Mesodermal cell (in vitro differentiated cells): Measurements from ENCODE around the gene MC2R.
"Not testable (repeated sequence)": the region's sequence is repeated elsewhere in the genome, so short reads cannot be mapped to it uniquely, and the experiment has no call there.

Source experiments
- H3K27ac ChIP-seq: 2 replicates; pipeline ENCODE4 v1.7.0; 2013; ENCODE audit warnings: mild to moderate bottlenecking, low read depth, low read length, moderate library complexity; ENCODE audit not compliant: severe bottlenecking
- H3K36me3 ChIP-seq: 2 replicates; pipeline ENCODE4 v1.7.1; 2013; ENCODE audit warnings: mild to moderate bottlenecking, low read length, moderate library complexity; ENCODE audit not compliant: control insufficient read depth, insufficient read depth
- H3K4me1 ChIP-seq: one replicate; pipeline ENCODE4 v1.7.1; 2013; ENCODE audit warnings: mild to moderate bottlenecking, low read length; ENCODE audit not compliant: insufficient read depth, control insufficient read depth, poor library complexity, severe bottlenecking
- H3K4me3 ChIP-seq: 2 replicates; pipeline ENCODE4 v1.7.0; 2013; ENCODE audit warnings: low read length, control low read depth, mild to moderate bottlenecking; ENCODE audit not compliant: insufficient read depth, poor library complexity, severe bottlenecking; ENCODE audit errors: extremely low read depth
- H3K9me3 ChIP-seq: 2 replicates; pipeline ENCODE4 v1.7.1; 2013; ENCODE audit warnings: mild to moderate bottlenecking, low read length, moderate library complexity; ENCODE audit not compliant: control insufficient read depth
- WGBS, 2 experiments: methylation state at CpG; one replicate each; pipeline ENCODE4 v1.1.5; 2013; ENCODE audit warnings: missing lambda C conversion rate in 2 of 2; ENCODE audit not compliant: insufficient coverage in 2 of 2; 5-methylcytosine and 5-hydroxymethylcytosine counted together

MC2R gene

DNA sequence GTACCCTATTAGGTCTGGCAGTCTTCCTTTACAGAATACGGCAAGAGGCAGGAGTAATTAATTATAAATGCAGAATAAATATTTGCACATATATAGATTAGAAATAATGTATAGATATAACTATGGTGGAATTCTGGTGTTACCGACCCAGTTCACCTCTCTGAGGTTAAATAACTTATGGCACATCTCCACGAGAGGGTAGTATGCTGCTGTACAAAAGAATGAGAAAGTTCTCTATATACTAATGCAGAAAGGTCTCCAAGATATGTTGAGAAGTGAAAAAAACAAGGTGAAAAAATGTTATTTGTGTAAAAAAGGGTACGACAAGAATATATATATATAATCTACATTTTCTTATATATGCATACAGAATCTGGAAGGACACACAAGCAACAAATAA is 40.8 kb downstream of the MC2R start:
- Histone ChIP-seq H3K27ac (no peak overlapping the region), H3K4me1 (no peaks in the 10 kb centered on the region), H3K4me3 (no peak overlapping the region), H3K9me3 (no peaks in the 10 kb centered on the region), H3K36me3 (no peaks in the 10 kb centered on the region)
- WGBS, 2 experiments, result no CpG with 5 or more reads among the region's 4 CpGs

DNA sequence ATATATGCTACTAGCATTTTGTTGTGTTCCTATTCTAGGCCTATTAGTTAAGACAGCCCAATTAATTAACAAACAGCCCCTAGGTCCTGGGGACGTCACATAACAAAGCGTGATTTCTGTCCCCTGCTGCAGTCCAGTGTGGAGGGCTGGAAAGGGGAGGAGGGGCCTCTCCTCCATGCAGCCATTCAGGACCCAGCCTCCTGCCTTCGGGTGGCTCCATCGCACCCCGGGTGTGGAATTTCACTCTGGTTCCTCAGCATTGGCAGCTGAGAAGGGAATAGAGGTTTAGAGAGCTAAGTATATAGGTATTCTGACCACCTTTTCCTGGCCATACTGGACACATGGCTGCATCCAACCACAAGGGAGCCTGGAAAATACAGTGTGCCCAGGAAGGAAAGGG is 42.4 kb downstream of the MC2R start:
- peaks cover 4% of the 10 kb centered on the region for H3K4me1 ChIP-seq
- H3K4me3 ChIP-seq, result no peak overlapping the region
- H3K36me3 ChIP-seq, result no peaks in the 10 kb centered on the region
- 83% methylated on average over 2 of the region's 5 CpGs; no CpG with 5 or more reads in 1 of the 2 experiments for WGBS, 2 experiments
- no peaks in the 10 kb centered on the region for H3K9me3 ChIP-seq
- H3K27ac ChIP-seq, result no peak overlapping the region

DNA sequence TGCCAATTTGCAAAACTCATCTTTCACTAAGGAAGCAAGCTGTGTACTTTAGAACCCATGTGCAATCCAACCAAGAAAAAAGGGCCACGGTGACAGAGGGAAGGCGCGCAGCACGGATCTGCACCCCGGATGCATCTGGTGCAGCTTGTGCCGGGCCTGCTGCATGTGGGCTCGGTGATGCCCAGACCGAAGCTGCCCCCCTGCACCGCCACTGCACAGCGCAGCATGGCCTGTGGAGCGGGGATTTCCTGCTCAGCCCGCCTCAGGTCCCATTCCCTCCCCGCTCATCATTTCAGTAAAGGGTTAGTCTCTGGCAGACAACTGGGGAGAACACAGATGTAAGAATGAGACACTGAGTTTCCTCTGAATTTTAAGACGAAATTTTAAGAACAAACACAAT is 43.0 kb downstream of the MC2R start:
- H3K36me3 ChIP-seq, result no peaks in the 10 kb centered on the region
- H3K4me1 ChIP-seq, result peaks cover 4% of the 10 kb centered on the region
- H3K9me3 ChIP-seq, result no peaks in the 10 kb centered on the region
- no peak overlapping the region for H3K27ac ChIP-seq
- 90 to 98% methylated on average over 9 to 13 of the region's 14 CpGs for WGBS, 2 experiments
- H3K4me3 ChIP-seq, result no peak overlapping the region

DNA sequence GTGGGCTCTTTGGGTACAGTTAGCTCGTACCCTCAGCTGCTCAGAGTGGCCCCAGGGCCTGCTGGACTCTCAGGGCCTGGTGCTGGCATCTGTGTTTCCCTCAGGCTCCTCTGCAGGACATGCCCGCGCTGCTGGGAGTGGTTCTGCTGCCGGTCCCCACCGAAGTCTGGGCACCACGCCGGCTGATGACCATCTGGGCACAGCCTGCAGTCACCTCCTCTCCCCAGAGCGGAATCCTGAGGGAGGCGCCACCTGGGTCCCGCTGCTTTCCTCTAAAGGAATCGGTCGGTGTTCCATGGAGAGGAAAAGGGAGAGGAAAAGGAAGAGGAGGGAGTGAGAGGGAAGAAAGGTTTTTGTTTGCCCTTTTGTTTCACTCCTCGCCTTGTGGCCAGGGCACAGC is 43.6 kb downstream of the MC2R start:
- no peak overlapping the region for H3K27ac ChIP-seq
- no peaks in the 10 kb centered on the region for H3K36me3 ChIP-seq
- H3K9me3 ChIP-seq, result no peaks in the 10 kb centered on the region
- peaks cover 4% of the 10 kb centered on the region for H3K4me1 ChIP-seq
- no peak overlapping the region for H3K4me3 ChIP-seq
- 76 to 78% methylated on average over 7 to 9 of the region's 13 CpGs for WGBS, 2 experiments

DNA sequence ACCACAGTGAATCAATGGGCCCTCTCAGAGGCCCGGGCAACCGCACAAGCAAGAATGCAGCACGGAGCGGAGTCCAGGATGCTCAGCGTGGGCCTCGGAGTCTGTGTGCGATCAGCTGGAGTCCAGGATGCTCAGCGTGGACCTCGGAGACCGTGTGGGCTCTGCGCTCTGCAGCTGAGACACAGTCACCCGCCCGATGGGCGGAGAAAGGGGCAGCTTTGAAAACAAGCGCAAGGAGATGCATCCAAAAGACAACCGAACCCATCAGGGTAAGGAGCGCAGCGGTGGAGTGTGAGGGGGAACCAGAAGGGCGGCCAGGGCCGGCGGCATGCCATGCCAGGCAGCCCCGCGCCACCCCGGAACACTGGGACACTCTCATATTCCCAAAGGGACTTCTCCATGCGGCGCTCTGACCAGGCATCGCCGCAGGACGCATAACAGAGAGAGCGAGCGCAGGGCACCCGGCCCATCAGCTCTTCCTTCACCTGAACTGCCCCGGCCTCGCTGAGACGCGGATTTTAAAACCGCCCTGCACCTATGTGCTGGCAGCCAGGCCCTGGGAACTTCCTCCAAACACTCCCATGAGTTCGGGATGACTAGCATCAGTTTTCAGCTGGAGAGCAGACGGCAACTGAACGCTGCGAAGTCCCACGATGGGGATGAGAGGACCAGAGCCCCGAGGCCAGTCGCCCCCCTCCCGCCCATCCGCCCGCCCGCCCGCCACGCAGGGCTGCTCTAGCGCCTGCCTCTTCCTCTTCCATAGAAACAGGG is 46.6 kb downstream of the MC2R start:
- Histone ChIP-seq H3K27ac (no peak overlapping the region), H3K4me3 (no peak overlapping the region), H3K4me1 (peaks cover 4% of the 10 kb centered on the region), H3K36me3 (no peaks in the 10 kb centered on the region), H3K9me3 (no peaks in the 10 kb centered on the region)
- 3 to 10% methylated on average over 31 to 38 of the region's 51 CpGs for WGBS, 2 experiments

DNA sequence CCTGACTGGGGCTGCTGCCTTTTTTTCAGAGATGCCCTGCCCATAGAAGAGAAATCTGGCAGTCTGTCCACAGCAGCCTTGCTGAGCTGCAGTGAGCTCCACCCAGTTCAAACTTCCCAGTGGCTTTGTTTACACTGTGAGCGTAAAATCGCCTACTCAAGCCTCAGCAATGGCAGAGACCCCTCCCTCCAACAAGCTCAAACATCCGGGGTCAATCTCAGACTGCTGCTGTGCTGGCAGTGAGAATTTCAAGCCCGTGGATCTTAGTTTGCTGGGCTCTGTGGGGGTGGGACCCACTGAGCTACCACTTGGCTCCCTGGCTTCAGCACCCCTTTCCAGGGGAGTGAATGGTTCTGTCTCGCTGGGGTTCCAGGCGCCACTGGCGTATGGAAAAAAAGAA is 52.4 kb downstream of the MC2R start:
- H3K36me3 ChIP-seq, result not testable (repeated sequence)
- 63 to 68% methylated on average over 5 of the region's 7 CpGs for WGBS, 2 experiments

DNA sequence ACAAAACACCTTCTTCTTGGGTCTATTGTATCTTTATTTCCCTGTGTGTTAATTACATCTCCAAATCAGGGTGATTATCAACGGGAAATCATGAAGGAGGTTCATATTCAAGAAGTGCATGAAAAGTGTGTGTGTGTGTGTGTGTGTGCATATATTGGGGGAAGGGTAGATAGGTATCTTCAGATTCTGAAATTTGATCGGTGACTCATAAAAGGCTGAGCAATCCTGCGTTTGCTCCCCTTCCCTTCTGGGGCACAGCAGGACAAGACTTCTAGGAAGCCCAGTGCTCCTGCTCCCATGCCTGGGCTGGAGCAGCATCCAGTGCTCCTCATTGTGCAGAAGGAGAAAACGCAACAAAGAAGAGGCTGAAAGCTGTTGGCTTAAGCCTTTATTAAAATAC is 65.5 kb downstream of the MC2R start:
- WGBS, 2 experiments, result 89 to 94% methylated on average over 2 to 3 of the region's 4 CpGs
- no peaks in the 10 kb centered on the region for H3K9me3 ChIP-seq
- no peaks in the 10 kb centered on the region for H3K4me1 ChIP-seq
- H3K27ac ChIP-seq, result no peak overlapping the region
- no peaks in the 10 kb centered on the region for H3K36me3 ChIP-seq
- H3K4me3 ChIP-seq, result no peak overlapping the region

More for the DNA sequence above, 52.4 kb downstream of the MC2R start:
- not testable (repeated sequence) for H3K4me3 ChIP-seq, H3K4me1 ChIP-seq, H3K9me3 ChIP-seq, H3K27ac ChIP-seq

DNA sequence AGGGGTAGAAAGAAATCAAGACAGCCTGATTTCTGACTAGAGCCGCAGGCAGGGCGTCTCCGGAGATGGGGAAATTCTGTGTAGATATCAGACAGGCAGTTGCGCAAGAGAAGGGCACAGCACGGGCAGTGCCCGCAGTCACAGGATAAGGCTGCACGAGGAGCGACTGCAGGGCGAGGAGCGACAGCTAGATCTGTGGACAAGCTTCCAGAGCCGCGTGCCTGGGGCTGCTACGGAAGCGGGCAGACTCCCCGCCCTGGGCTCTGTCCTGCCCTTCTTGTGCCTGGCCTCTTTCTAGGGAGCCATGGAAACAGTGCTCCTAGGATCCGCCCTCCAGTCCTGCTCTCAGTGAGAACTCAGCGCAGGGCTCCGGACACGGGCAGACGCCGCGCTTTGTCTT is 78.8 kb downstream of the MC2R start:
- Histone ChIP-seq H3K36me3 (no peaks in the 10 kb centered on the region), H3K4me3 (no peak overlapping the region), H3K4me1 (no peaks in the 10 kb centered on the region), H3K9me3 (no peaks in the 10 kb centered on the region), H3K27ac (no peak overlapping the region)
- WGBS, 2 experiments, result 90 to 96% methylated on average over 15 to 22 of the region's 22 CpGs

DNA sequence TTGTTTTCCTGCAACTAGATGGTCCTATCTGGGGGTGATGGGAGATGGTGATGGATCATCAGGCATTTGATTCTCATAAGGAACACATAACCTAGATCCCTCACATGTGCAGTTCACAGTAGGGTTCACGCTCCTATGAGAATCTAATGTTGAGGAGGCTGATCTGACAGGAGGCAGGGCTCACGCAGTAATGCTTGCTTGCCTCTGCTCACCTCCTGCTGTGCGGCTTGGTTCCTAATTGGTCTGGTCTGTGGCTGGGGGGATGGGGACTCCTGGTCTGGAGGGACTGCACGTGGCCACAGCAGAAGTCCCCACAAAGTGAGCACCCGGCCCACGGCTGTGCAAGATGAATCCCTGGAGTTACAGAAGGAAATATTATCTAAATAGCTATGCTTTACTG is 80.1 kb downstream of the MC2R start:
- no peaks in the 10 kb centered on the region for H3K36me3 ChIP-seq
- no peak overlapping the region for H3K27ac ChIP-seq
- 54% methylated on average over 2 of the region's 6 CpGs; no CpG with 5 or more reads in 1 of the 2 experiments for WGBS, 2 experiments
- H3K4me3 ChIP-seq, result no peak overlapping the region
- H3K4me1 ChIP-seq, result no peaks in the 10 kb centered on the region
- H3K9me3 ChIP-seq, result no peaks in the 10 kb centered on the region

DNA sequence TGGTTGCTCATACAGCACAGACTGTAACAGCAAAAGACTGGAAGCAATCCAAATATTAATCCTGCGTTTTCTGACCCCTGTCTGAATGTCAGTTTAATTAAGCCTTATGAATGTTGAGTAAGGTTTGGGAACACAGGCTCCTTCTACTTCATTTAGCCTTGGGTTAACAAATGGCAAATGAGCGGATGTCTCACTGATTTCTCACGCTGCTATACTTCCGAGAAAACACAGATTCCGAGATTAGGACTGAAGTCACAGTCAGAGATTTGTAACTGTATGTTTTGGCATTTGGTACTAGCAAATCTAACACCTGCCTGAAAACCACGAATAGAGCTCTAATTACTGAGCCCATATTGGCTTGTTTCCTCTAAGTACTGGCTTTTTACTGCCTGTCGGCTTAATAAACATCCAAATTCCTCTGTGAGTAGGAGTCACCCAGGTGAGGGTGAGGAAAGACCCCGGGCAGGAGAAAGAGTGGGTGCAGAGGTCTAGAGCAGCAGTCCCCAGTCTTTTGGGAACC is 80.8 kb downstream of the MC2R start:
- no peaks in the 10 kb centered on the region for H3K4me1 ChIP-seq
- 85 to 88% methylated on average over 7 of the region's 8 CpGs for WGBS, 2 experiments
- no peaks in the 10 kb centered on the region for H3K9me3 ChIP-seq
- H3K36me3 ChIP-seq, result no peaks in the 10 kb centered on the region
- H3K4me3 ChIP-seq, result no peak overlapping the region
- no peak overlapping the region for H3K27ac ChIP-seq
